Bronchial smooth muscle cell (primary cell): Measurements from ENCODE around the gene TRPT1. TPM values are rescaled to one million over a fixed set of nuclear protein-coding genes. Genes with fewer than 3 reads are reported as not detected.

Source experiments
- total RNA-seq: library from RNA; depleted of rRNA; stranded (reverse); fragments of >200 nt; gene quantifications from 2 replicates; pipeline ENCODE4 v1.2.1, GENCODE V29; 2014

The TRPT1 gene
- total RNA-seq: 29.6 and 35.1 TPM in 2 replicates

DNA sequence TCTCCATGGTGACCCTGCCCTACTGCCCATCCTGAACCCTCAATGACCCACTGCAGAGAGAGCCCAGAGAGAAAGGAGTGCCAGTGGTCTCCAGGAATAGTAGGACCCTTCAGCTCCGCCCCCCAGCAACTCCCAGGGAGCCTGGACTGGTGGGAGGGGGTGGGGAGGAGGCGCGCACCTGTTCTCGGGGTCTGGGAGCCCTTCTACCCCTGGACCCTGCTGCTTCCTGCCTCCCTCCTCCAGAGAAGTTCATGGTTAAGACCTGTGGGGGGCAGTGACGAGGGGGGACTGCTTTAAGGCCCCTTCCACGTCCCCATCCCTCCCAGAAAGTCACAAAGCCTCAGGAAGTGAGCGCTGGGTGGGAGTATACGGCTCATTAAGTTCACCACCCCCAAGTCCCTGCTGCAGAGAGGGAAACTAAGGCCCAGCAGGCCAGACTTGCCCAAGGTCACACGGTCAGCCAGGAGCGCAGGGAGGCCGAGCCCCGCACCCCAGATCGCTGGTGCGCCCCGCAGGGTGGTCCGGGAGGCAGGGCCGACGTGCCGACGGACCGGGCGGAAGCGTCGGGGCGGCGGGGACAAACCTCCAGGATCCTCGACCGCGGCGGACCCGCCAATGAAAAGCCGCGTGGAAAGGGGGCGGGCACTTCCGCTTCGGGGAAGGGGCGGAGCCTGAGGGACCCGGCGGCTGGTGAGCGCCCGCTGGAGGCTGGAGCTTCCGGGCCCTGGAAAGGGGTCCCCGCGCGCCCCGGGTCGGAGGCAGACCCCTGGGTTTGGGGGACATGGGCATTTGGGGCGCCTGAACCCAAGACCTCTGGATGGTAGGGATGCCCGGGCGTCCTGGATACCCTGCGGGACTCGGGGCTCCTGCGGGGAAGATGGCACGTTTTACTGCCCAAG, at the start of gene TRPT1, which contains the start of gene NUDT22:
TRPT1 (minus strand) TSS at position 579 of the 899 bp plus-strand sequence; CDS start at position 253, 326 bp downstream.
NUDT22 (plus strand) TSS at position 667 of the 899 bp plus-strand sequence. CDS start 379 bp downstream, outside the sequence.

DNA sequence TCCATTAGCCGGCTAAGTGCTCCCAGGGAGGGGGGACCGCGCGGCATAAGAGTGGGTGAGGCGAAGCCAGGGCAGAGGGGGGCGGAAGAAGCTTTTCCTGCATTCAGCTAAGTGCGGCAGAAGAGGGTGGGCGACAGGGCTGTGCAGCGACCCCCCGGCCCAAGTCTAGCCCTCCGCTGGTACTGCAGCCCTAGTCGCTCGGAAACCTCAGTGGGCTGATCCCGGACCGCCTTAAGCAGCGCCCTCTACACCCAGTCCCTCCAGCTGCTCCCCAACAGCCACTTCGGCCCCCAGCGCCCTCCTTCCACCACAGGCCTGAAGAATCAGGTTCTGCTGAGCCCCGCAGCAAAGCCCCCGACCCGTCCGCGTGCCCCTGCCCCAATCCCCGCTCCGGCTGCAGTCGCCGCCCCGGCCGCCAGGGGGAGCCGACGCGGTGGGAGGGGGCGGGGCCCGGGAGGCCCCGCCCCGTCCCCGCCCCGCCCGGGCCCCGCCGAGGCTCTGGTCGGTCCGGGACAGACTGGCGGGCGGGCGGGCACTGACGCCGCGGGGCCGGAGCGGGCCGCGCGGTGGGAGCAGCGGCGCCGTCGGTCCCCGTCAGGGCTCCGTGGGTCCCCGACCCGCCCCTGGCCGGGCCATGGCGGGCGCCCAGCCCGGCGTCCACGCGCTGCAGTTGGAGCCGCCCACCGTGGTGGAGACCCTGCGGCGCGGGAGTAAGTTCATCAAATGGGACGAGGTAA, 25.2 kb upstream of the TRPT1 start, which contains the start of gene PLCB3:
PLCB3 (plus strand) TSS at position 515 of the 737 bp plus-strand sequence; CDS start at position 635, 120 bp downstream.

GRCh38 chr11:64246871-64247728, 21.1 kb upstream of the TRPT1 start, which contains the start of gene PPP1R14B:
Gene PPP1R14B, minus strand, starts transcription at chr11:64246943. Its CDS starts 270 bp downstream, at chr11:64246673.

GRCh38 chr11:64240435-64241240, 14.7 kb upstream of the TRPT1 start, which contains the start of gene FKBP2:
Gene FKBP2, plus strand, starts transcription at chr11:64241095. Its CDS starts 1,293 bp downstream, at chr11:64242388.

GRCh38 chr11:64233913-64234586, 8.1 kb upstream of the TRPT1 start, which contains the start of gene VEGFB:
Gene VEGFB, plus strand, starts transcription at chr11:64234584. Its CDS starts 250 bp downstream, at chr11:64234834.

GRCh38 chr11:64230171-64230984, 4.4 kb upstream of the TRPT1 start, which contains the start of gene DNAJC4:
Gene DNAJC4, plus strand, starts transcription at chr11:64230548. Its CDS starts 307 bp downstream, at chr11:64230855.

DNA sequence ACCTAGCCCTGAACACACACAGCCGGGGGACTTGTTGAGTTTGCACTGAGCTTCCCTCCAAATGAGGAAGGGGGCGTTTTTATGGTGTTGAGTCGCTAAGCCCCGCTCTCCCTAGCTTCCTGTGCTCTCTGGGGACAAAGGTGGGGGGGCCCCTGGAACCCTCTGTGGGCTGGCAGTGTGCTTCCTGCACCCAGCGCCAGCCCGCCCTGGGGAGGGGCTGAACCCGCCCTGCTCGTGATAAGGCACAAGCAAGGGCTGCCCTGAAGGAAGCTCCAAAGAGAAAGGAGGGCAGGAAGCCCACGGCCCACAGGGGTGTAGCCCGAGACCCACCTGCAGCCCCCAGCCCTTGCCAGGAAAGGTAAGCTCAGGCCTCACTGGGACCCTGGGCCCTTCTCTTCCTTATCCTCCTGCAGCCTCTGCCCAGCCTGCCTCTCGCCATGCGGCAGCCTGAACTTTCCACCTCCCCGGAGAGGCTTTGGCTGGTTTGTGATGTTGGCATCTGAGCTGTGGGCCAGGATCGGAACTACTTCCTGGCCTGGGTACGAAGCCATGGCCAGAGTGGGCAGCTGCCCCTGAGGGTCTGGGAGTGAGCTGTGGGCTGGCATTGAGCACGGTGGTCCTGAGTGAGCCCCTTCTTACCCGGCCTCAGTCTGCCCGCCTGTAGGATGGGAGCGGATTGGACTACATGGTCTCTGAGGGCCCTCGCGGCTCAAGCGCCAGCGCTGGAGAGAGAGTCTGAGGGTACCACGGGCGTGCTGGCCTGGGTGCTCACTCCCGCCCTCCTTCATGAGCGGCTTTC, 19.3 kb downstream of the TRPT1 start, which contains the start of gene FERMT3:
FERMT3 (plus strand) TSS at position 265 of the 799 bp plus-strand sequence. CDS start 644 bp downstream, outside the sequence.

DNA sequence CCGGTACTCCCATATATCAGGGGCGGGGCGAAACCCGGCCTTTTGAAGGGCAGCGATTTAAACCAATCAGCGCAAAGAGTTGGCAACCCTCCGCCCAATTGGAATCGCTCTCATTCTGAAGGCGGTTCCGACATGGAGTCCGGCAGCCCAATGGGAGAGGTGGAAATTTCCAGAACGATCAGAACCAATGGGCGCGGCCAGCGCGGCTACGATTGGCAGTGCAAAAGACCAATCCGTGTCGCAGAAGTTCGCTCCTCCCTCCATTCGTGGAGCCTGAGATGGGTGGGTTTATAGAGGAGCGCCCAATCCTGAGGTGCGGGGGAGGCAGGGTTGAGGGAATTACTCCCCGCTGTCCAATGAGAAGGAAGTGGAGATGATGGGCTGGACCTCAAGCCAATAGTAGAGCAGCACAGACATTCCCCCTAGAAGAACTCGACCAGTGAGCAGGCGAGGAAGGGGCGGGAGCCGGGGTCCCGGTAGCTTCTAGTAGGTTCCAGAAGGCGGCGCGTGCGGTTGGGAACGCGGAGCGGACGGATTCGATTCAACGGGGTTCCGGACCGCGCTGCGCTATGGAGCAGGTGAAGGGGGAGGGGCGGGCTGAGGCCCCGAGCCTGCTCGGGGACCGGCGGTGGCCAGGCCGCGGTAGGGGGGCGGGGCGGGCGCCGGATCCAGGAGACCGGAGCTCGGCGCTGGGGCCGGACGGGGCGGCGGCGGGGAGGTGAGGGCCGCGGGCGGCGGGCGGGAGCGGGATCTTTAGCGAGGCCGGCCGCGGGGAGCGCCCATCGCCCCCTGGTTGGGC, 40.1 kb downstream of the TRPT1 start, which contains the start of gene STIP1:
STIP1 (plus strand) TSS at position 479 of the 799 bp plus-strand sequence; CDS start at position 570, 91 bp downstream.

Other genes with a start within 250 kb of the TRPT1 start
- 44.6 and 45.5 TPM in 2 replicates for gene OTUB1, start 239.7 kb downstream of the TRPT1 start, total RNA-seq
- 0.09 and 0.16 TPM in 2 replicates for gene FLRT1, start 190.3 kb downstream of the TRPT1 start, total RNA-seq
- 16.9 and 17.7 TPM in 2 replicates for gene MACROD1, start 60.1 kb downstream of the TRPT1 start, total RNA-seq
- gene STIP1, start 40.0 kb downstream of the TRPT1 start, total RNA-seq: 87.2 and 125 TPM in 2 replicates
- gene FERMT3, start 19.5 kb downstream of the TRPT1 start, total RNA-seq: 2.0 and 3.3 TPM in 2 replicates
- gene NUDT22, start 88 bp upstream of the TRPT1 start, total RNA-seq: 37.1 and 57.7 TPM in 2 replicates
- 9.1 and 11.7 TPM in 2 replicates for gene DNAJC4, start 4.4 kb upstream of the TRPT1 start, total RNA-seq
- 21.6 and 22.1 TPM in 2 replicates for gene VEGFB, start 8.4 kb upstream of the TRPT1 start, total RNA-seq
- 64.7 and 76.0 TPM in 2 replicates for gene FKBP2, start 14.9 kb upstream of the TRPT1 start, total RNA-seq
- 93.2 and 113 TPM in 2 replicates for gene PPP1R14B, start 20.8 kb upstream of the TRPT1 start, total RNA-seq
- gene PLCB3, start 25.3 kb upstream of the TRPT1 start, total RNA-seq: 25.8 and 28.4 TPM in 2 replicates
- gene BAD, start 58.5 kb upstream of the TRPT1 start, total RNA-seq: 43.1 and 65.1 TPM in 2 replicates
- gene GPR137, start 59.7 kb upstream of the TRPT1 start, total RNA-seq: 6.5 and 7.9 TPM in 2 replicates
- 0.09 TPM in 1 of 2 replicates, not detected in the other for gene KCNK4, start 65.1 kb upstream of the TRPT1 start, total RNA-seq
- gene CATSPERZ, start 74.2 kb upstream of the TRPT1 start, total RNA-seq: 0.43 and 0.95 TPM in 2 replicates
- 21.6 and 31.4 TPM in 2 replicates for gene ESRRA, start 79.3 kb upstream of the TRPT1 start, total RNA-seq
- 240 and 246 TPM in 2 replicates for gene TRMT112, start 91.4 kb upstream of the TRPT1 start, total RNA-seq
- gene PRDX5, start 91.9 kb upstream of the TRPT1 start, total RNA-seq: 399 and 404 TPM in 2 replicates
- gene CCDC88B, start 114.0 kb upstream of the TRPT1 start, total RNA-seq: 1.3 and 1.7 TPM in 2 replicates
- 28.7 and 37.2 TPM in 2 replicates for gene RPS6KA4, start 133.0 kb upstream of the TRPT1 start, total RNA-seq